Right ventricle myocardium superior (tissue), 1 donor: ENCODE results near the gene GAGE1. TPM values are rescaled to one million over a fixed set of nuclear protein-coding genes. Genes with fewer than 3 reads are reported as not detected.

ENCODE experiments used
- total RNA-seq: library from RNA; stranded (reverse); fragmentation: NEBNext Ultra II Directional; extraction: Animal tissue kit (Norgen Biotek cat#: 25700); gene quantifications from one replicate; pipeline ENCODE4 v1.2.1, GENCODE V29; 2021
- donor health status: DM: no; HTN: yes; CAD: no; lungs with severe emphysema.

Gene GAGE1
- total RNA-seq, 1 donor from 2014 or later = not detected

Other genes with a start within 250 kb of the GAGE1 start
- not detected for gene GAGE12C, start 66.8 kb upstream of the GAGE1 start, total RNA-seq
- not detected for gene GAGE12D, start 57.3 kb upstream of the GAGE1 start, total RNA-seq
- not detected for gene GAGE12E, start 47.7 kb upstream of the GAGE1 start, total RNA-seq
- gene GAGE12F, start 38.2 kb upstream of the GAGE1 start, total RNA-seq = not detected
- gene GAGE12G, start 28.6 kb upstream of the GAGE1 start, total RNA-seq = not detected
- gene GAGE12H, start 19.1 kb upstream of the GAGE1 start, total RNA-seq = not detected
- gene GAGE2A, start 9.5 kb upstream of the GAGE1 start, total RNA-seq = not detected
- not detected for gene PAGE1, start 97.0 kb downstream of the GAGE1 start, total RNA-seq
- not detected for gene PAGE4, start 230.3 kb downstream of the GAGE1 start, total RNA-seq